ENCODE results near the gene CDC42BPG.
"Not testable (repeated sequence)": the region's sequence is repeated elsewhere in the genome, so short reads cannot be mapped to it uniquely, and the experiment has no call there.

DNA sequence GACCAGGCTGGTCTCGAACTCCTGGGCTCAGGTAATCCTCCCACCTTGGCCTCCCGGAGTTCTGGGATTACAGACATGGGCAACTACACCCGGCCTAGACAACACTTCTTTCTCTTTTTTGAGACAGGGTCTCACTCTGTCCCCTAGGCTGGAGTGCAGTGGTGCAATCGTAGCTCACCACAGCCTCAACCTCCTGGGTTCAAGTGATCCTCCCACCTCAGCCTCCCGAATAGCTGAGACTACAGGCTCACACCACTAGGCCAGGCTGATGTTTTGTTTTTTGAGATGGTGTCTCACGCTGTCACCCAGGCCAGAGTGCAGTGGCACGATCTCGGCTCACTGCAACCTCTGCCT lies 1.3 kb upstream of the CDC42BPG start:
- TF ChIP-seq EZH2phosphoT487 (IDR thresholded peaks at IDR 0.05; ENCODE audit: insufficient read depth, low read depth); EZH2 (IDR thresholded peaks at IDR 0.05; ENCODE audit: insufficient read depth, poor library complexity, severe bottlenecking): not testable (repeated sequence)

All from GM23248 (cell line).